Measurements from ENCODE around the gene DOCK11.

DNA sequence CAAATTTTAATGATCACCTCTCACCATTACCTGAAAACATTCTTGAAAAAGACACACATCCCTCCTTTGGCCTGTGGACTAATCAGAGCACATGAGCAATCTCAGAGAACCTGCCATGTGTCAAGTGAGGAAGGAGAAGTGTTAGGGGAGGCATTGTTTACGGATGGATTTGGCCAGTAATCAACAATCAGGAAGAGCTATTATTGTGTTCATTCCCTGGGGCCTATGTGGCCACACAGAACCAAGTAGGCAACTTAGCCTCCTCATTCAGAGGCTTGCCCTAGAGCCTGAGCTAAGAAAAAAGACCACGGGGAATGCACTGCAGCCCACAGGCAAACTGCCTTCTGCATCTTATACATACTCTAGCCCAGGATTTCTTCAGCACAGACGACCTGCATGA is 40.6 kb upstream of the DOCK11 start:
- TF ChIP-seq CTCF (IDR thresholded peaks at IDR 0.05) (no peak), POLR2A (IDR thresholded peaks at IDR 0.05) (no peak)
